MG63 (cell line): ENCODE results near the gene TTC39C. TPM values are rescaled to one million over a fixed set of nuclear protein-coding genes. Genes with fewer than 3 reads are reported as not detected.

Experiments
- DNase-seq: peaks from one replicate; pipeline ENCODE4 v3.0.0-alpha.2; 2020
- H3K27me3 ChIP-seq: fragments of 250-450 bp; sonication (Bioruptor Pico); 2 replicates; pipeline ENCODE4 v1.5.1; 2020; ENCODE audit warnings: mild to moderate bottlenecking, moderate library complexity
- H3K36me3 ChIP-seq: fragments of 250-450 bp; sonication (Bioruptor Pico); 2 replicates; pipeline ENCODE4 v1.5.1; 2020; ENCODE audit warnings: mild to moderate bottlenecking, moderate library complexity
- H3K4me3 ChIP-seq: fragments of 250-450 bp; sonication (Bioruptor Pico); 2 replicates; pipeline ENCODE4 v1.5.1; 2020; ENCODE audit warnings: mild to moderate bottlenecking, moderate library complexity
- H3K9me3 ChIP-seq: fragments of 250-450 bp; sonication (Bioruptor Pico); 2 replicates; pipeline ENCODE4 v1.5.1; 2020; ENCODE audit warnings: mild to moderate bottlenecking, moderate library complexity
- total RNA-seq: library from RNA; depleted of rRNA; stranded (reverse); fragments of >200 nt; shearing (Covaris generic); gene quantifications from 2 replicates; pipeline ENCODE4 v1.2.3, GENCODE V29; 2014; ENCODE audit warnings: low replicate concordance; rRNA removed

The TTC39C gene
- total RNA-seq = 4.2 and 4.3 TPM in 2 replicates

DNA sequence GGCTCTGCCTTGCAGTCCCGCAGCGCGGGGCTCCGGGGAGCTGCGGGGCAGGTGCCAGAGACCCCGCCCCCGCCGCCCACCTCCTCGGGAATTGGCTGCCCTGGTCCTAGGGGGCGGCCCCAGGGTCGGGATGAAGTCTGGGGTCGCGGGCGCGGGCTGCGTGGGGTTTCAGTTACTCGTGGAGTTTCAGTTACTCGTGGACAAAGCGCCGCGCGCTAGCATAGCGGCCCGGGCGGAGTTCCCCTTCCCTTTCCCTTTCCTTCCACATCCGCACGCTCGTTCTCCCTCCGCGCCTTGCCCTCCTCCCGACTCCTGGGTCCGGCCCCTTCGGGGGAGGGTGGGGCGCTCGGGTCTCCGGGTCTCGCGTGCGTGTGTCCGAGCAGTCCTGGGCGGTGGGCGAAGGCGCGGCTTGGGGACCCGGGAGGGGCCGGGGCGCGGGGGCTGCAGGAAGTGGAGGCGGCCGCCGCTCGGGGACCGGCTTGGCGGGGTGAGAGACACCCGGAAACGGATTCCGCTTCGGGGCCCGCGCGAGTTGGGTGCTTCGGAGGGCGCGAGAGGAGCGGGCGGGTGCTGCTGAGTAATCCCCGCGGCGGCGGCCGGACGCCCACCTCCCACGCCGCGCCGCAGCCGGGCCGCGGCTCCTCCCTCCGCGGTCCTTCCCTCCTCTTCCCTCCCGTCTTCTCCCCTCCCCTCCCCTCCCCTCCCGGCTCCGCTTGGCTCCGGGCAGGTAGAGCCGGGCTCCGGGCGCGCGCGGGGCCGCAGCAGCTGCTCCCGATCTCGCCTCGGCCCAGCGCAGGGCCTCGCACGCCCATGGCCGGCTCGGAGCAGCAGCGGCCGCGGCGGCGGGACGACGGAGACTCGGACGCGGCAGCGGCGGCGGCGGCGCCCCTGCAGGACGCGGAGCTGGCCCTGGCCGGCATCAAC, at the start of gene TTC39C:
TTC39C (plus strand) TSS at position 693 of the 924 bp plus-strand sequence; CDS start at position 811, 118 bp downstream.
- Histone ChIP-seq H3K9me3 (no peaks in the 10 kb centered on the region), H3K27me3 (no peaks in the 10 kb centered on the region), H3K4me3 (peak within 1 kb of the TSS; percentile 88), H3K36me3 (no peaks in the 10 kb centered on the region; the same call in 1 of the 2 replicates)
- peak; percentile 79 for DNase-seq

DNA sequence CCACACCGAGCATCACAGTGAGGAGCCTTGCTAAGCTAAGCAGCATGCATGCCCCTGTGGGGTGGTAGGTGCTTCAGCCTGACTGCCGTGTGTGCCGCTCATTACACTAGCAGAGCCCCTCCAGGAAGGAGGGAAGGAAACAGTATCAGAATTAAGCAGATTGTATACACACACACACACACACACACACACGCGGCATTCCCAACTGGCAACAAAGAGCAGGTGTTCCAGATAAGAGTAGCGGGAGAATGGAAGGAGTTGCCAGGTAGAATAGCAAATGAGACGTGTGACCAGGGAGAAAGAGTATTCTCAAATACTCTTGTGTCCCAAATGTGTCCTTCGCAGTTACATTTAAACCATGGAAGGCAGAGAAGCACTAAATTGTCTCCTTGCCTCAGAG, 47.6 kb upstream of the TTC39C start:
- H3K36me3 ChIP-seq = no peaks in the 10 kb centered on the region
- H3K4me3 ChIP-seq = no peak overlapping the region
- H3K9me3 ChIP-seq = no peaks in the 10 kb centered on the region
- no peak for DNase-seq
- no peaks in the 10 kb centered on the region for H3K27me3 ChIP-seq

DNA sequence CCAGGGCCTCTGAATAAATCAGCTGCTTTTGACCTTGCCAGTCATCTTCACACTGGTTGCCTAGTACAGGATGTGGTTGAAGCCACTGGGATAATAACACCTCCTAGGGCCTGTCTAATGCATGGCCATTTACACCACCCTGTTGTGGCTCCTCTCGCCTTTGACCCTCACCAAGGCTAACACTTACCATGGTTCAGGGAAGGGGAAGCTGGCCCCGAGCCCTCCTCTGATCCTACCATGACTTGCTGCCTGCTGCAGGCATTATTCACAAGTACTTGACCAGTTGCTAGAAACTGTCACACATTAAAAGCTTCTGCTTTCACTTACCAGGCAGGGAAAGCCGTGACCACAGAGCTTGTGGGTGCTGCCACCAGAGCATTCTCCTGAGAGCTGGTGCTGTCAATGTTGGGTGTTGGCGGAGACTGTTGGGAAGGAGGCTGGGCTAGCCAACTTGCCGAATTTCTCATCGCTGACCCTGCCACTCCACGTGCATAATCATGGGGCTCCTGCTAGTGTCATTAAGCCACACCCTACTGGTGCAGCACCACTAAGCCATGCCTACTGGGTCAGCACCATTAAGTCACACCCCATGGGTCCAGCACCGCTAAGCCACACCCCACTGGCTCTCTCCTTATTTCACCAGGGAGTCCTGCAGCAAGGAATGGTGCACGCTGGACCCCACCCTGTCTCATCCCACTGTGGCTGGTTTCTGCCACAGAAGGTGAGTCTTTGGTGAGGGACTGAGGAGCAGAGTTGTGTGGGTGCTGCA, 47.0 kb upstream of the TTC39C start:
- no peak for DNase-seq
- Histone ChIP-seq H3K4me3 (no peak overlapping the region), H3K27me3 (no peaks in the 10 kb centered on the region), H3K36me3 (no peaks in the 10 kb centered on the region), H3K9me3 (no peaks in the 10 kb centered on the region)

DNA sequence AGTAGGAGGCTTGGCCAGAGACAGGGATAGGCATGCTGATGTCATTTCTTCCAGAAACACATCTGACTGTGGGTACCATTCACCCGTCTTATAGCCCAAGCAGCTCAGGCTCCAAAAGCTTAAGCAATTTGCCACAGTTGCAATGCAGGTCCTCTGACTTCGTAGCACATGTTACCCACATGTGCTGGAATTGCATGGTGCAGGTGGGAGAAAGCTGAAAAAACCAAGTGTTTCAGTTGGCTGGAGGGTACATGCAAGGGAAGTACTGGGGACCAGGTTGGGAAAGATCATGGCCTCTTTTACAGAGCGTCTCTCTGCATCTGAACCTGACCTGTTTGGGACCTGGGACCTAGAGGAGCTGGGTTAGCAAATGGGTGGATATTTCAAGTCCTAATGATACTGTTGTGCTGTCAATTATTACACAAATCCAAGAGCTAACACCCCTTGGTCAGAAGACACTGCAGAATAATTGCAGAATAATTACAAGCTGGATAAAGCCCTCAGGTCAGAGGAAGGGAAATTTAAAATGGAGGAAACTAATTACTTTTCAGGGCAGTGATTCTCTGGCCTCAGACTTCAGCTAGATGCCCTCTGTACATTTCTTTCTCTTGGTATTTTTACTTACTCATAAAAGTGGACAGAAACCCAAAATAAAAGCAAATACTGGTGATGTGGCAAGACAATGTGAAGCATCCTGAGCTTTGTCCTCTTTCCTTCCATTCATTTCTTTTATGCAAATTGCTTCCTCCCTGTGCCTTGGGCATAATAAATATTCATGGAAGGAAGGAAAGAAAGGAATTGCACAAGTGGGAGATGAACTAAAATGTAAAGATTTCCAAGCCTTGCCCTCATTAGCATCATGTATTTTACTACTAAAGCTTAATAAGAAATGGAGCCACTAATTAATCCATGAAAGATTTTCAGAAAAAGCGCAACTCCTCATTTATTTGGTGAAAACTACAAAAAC, 45.6 kb upstream of the TTC39C start:
- no peak overlapping the region for H3K4me3 ChIP-seq
- DNase-seq = no peak
- no peaks in the 10 kb centered on the region for H3K27me3 ChIP-seq
- H3K36me3 ChIP-seq = no peaks in the 10 kb centered on the region
- no peaks in the 10 kb centered on the region for H3K9me3 ChIP-seq

DNA sequence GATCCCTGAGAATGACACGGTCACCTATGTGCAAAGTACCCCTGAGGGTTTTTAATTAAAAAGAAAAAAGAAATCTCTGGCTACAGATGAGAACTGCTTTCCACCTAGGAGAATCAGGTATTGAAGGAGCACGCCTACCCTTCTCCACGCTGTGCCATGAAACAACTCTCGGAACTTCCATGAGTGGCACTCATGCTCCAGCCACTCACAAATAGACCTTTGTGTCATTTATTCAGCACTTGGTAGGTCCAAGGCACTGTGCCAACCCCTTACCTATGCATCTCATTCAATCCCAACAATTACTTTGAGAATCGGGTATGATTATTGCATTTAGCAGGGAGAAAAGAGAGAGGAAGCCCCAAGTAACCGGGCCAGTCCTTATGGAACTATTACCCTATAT, 44.9 kb upstream of the TTC39C start:
- H3K36me3 ChIP-seq = no peaks in the 10 kb centered on the region
- H3K4me3 ChIP-seq = no peak overlapping the region
- no peaks in the 10 kb centered on the region for H3K27me3 ChIP-seq
- DNase-seq = no peak
- no peaks in the 10 kb centered on the region for H3K9me3 ChIP-seq

DNA sequence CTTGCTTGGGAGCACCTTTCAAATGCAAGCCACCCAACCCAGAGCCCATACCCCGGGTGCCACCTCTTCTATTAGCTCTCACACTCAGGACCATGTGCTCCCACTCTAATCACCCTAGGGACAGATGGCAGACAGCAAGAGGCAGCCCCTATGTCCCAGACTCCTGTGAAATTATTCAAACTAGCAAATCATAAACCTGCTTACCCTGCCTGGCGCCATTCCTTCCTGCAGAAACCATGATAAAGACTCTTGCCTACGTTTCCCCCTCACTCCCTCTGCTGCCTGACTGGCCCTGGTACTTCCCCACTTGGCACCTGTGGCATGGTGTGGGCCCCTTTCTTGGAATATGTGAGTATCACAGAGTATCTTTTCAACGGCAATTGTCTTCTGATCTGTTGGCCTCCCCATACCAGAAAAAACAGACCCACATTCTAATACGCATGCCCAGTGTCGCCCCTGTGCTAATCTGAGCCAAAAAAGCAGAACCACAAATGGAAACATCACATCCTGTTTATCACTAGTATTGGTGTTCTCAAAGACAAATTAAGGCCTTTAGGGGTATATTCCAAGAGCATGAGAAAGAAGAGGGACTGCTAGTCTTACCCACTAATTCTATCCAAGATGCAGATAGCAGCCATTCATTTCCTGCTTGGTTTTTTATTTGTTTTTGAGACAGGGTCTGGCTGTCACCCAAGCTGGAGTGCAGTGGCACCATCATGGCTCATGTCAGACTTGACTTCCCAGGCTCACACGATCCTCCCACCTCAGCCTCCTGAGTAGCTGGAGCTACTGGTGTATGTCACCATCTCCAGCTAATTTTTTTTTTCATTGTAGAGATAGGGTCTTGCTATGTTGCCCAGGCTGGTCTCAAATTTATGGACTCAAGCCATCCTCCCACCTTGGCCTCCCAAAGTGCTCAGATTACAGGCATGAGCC, 44.1 kb upstream of the TTC39C start:
- no peak for DNase-seq
- Histone ChIP-seq H3K9me3 (no peaks in the 10 kb centered on the region), H3K36me3 (no peaks in the 10 kb centered on the region), H3K4me3 (no peak overlapping the region), H3K27me3 (no peaks in the 10 kb centered on the region)

DNA sequence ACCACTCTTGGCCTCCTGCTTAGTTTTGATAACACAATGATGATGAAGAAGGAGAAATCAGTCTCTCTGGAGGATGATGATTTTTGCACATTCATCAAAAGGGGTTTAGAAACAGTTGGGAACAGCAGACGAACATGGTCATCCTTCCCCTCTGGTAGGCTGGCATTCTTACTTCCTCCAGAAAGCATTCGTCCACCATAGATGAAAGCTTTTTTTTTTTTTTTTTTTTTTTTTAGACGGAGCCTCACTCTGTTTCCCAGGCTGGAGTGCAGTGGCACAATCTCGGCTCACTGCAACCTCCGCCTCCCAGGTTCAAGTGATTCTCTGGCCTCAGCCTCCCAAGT, 43.5 kb upstream of the TTC39C start:
- Histone ChIP-seq H3K9me3 (no peaks in the 10 kb centered on the region), H3K36me3 (no peaks in the 10 kb centered on the region), H3K27me3 (no peaks in the 10 kb centered on the region), H3K4me3 (no peak overlapping the region)
- no peak for DNase-seq

DNA sequence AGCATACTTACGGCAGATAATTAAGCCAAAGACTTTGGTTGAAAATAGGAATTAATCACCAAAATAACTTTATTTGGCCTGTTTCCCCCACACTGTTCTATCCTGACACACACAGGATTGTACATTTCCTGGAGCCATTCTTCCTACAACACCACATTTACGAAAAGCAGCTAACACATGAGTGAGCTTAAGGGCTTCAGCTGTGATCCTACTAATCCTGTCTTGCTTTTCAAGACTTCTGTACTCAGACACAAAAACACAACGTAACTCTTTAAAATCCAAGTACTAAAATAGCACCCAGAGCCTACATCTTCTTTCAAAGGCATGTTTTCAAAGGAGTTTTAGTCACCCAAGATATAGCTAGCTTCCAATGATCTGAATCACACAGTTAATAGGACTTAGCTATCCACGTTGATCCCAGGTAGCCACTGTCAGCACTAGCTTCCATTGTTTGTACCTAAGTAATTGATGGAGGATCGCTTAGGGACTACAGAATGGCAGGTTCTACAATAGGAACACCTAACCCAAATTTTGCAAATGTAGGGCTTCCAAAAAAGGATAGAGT, 42.8 kb upstream of the TTC39C start:
- no peak overlapping the region for H3K4me3 ChIP-seq
- H3K36me3 ChIP-seq = no peaks in the 10 kb centered on the region
- no peak for DNase-seq
- H3K27me3 ChIP-seq = no peaks in the 10 kb centered on the region
- H3K9me3 ChIP-seq = no peaks in the 10 kb centered on the region

DNA sequence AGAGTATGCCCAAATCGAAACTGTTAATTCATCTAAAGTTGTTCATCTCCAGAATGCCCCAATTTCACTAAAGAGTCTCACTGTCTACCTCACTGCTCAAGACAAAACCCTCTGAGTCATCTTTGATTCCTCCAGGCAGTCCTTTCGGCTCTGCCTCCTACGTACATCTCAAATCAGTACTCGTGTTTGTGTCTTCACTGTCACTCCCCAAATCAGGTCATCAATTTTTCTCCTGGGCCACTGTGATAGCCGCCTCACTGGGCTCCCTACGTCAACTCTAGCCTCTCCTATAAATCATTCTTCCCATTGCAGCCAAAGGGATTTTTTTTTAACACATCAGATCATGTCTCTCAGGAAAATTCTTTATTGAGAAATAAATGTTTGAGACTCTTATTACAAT, 42.1 kb upstream of the TTC39C start:
- DNase-seq = no peak
- no peaks in the 10 kb centered on the region for H3K36me3 ChIP-seq

DNA sequence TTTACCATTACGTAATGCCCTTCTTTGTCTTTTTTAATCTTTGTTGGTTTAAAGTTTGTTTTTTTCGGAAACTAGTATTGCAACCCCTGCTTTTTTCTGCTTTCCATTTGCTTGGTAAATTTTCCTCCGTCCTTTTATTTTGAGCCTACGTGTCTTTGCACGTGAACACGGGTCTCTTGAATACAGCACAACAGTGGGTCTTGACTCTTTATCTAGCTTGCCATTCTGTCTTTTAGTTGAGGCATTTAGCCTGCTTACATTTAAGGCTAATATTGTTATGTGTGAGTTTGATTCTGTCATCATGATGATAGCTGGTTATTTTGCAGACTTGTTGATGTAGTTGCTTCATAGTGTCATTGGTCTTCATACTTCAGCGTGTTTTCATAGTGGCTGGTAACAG, 37.5 kb upstream of the TTC39C start:
- no peak for DNase-seq
- Histone ChIP-seq H3K27me3 (no peaks in the 10 kb centered on the region), H3K36me3 (no peaks in the 10 kb centered on the region), H3K9me3 (no peaks in the 10 kb centered on the region), H3K4me3 (no peak overlapping the region)

More for the DNA sequence above, 42.1 kb upstream of the TTC39C start:
- no peaks in the 10 kb centered on the region for H3K27me3 ChIP-seq
- no peaks in the 10 kb centered on the region for H3K9me3 ChIP-seq
- no peak overlapping the region for H3K4me3 ChIP-seq

DNA sequence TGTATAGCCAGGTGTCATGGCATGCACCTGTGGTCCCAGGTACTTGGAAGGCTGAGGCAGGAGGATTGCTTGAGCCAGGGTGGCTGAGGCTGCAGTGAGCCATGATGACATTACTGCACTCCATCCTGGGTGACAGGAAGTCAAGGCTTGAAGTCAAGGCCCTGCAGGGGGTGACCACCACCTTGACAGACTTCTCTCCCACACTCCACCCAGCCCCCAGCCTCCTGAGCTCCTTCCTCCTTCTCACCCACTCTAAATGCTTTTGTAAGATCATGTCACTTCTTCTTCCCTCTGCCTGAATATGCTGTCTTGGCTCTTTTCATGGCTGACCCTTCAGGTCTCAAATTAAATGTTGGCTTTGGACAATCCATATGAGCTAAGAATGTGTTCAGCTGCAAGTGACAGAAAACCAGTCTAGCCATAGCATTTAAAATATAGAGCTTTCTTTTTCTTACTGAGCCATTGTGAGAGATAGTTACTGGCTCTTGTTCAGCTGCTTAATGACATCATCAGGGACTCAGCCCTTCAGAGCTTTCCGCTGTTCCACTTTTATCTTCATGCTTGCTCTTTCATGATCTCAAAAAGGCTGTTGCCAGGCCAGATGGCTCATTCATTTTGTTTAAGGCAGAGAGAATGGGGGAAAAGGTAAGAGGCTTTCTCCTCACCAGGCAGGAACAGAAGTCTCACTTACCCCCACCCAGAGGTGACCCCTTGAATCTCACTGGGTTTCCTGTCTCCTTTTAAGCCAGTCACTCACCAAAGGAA, 36.7 kb upstream of the TTC39C start:
- H3K9me3 ChIP-seq = no peaks in the 10 kb centered on the region
- H3K36me3 ChIP-seq = no peaks in the 10 kb centered on the region
- no peak overlapping the region for H3K4me3 ChIP-seq
- no peak for DNase-seq
- H3K27me3 ChIP-seq = no peaks in the 10 kb centered on the region

DNA sequence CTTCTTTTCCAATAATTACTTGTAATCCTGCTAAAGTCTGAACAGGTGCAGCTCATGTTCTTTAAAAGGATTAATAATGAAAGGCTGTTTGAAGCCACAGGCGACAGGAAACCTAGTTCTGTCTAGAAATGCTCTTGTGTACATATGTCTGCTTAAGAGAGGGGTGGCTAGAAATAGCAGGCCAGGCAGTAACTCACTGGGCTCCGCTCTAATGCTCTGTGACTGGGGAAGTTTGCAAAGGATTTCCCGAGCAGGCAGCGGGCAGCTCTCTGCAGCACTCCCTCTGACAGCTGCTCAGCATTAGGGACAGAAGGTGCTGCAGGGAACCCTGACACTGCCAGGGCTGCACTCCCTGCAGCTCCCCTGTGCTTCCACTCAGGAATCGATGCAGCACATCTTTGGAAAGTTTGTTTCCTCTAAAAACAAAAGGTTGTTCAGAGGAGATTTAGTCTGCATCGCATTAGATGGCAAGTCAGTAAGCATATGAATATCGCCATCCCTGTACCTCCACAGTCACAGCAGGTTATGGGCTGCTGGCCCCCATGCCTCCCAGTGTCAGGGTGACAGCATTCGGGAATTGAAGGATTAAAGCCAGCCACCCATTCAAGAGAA, 33.1 kb upstream of the TTC39C start:
- Histone ChIP-seq H3K36me3 (no peaks in the 10 kb centered on the region), H3K4me3 (no peak overlapping the region), H3K27me3 (no peaks in the 10 kb centered on the region), H3K9me3 (no peaks in the 10 kb centered on the region)
- no peak for DNase-seq

DNA sequence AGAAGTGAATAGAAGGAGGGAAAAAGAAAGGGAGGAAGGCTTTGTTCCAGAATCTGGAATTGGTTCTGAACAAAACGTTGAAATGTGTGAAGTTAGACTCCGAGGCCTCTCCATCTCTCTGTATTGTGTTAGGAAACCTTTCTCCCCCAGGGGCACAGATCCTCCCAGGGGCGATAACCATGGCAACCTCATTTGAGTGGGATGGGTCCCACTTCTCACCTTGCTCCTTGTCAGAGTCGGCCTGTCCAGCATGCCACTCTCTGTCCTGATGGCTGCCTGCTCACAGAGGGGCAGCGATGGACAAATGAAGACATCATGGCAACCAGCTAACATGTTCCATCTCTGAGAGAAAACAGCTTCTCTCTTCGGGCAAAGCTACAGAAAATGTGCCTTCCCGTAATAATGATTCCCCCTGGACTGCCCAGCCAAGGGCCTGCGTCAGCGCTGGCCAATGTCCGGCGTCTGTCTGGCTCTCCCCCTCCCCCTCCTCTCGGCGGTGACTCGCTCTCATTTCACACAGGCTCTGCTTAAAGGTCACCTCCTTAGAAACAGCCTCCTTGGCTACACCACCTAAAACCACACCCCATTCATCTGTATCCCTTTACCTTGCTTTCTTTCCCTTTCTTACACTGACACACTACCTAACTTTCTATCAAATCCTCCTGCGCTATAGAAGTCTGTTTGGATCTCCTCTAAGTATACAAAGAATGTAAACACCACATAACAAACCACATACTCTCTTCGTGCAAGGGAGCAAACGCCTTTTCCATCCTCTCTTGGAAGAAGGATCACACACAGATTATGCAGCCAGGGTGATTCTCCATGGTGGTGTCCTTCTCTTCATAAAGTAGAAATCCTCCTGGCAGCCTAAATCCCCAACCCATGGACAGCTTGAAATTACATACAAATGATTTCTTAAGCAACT, 32.1 kb upstream of the TTC39C start:
- Histone ChIP-seq H3K4me3 (no peak overlapping the region), H3K9me3 (no peaks in the 10 kb centered on the region), H3K27me3 (no peaks in the 10 kb centered on the region), H3K36me3 (no peaks in the 10 kb centered on the region)
- DNase-seq = no peak
